ENCODE data around the gene CLN6. TPM values are rescaled to one million over a fixed set of nuclear protein-coding genes. Genes with fewer than 3 reads are reported as not detected.

The CLN6 gene
- total and polyA plus RNA-seq, 9 of the 15 experiments (the other 6 are each of a cell fraction or from before 2014, with no cell fraction given), result 0.71 to 53.3 (median 39.3) TPM

GRCh38 chr15:68218847-68219798, 10.4 kb downstream of the CLN6 start (continued):
- TF ChIP-seq EP300 (IDR thresholded peaks at IDR 0.05; ENCODE audit: low read length), result no peak
- no peak for TF ChIP-seq HMG20B (CRISPR knock-in tag; IDR thresholded peaks at IDR 0.05)
- no peak for TF ChIP-seq ERF (CRISPR knock-in tag; IDR thresholded peaks at IDR 0.05)
- TF ChIP-seq NRF1 (conservative IDR thresholded peaks at IDR 0.05 in 1 of 2, IDR thresholded peaks at IDR 0.05 in 1 of 2), result no peak
- TF ChIP-seq CCNT2 (IDR thresholded peaks at IDR 0.05; ENCODE audit: borderline replicate concordance, extremely low read depth, insufficient read length, low read depth, low read length), result no peak
- TF ChIP-seq E2F3 (CRISPR knock-in tag; IDR thresholded peaks at IDR 0.05), result no peak
- peak; percentile 39 for TF ChIP-seq FOS (IDR thresholded peaks at IDR 0.05; ENCODE audit: extremely low read depth, insufficient read length)
- no peak for TF ChIP-seq SMAD1 (IDR thresholded peaks at IDR 0.05; ENCODE audit: low read depth, low read length, partially characterized antibody)

- WGBS (ENCODE audit: insufficient coverage, low coverage, missing lambda C conversion rate), result 94% methylated on average over 8 of the region's 8 CpGs
- Histone ChIP-seq H2AFZ (ENCODE audit: low read depth, low read length) (no peak overlapping the region), H3K4me3 (no peak overlapping the region), H3K36me3 (ENCODE audit: control insufficient read depth, insufficient read depth, low read length) (peaks cover 75% of the 10 kb centered on the region), H3K27ac (ENCODE audit: extremely low read depth, low read depth, low read length) (no peak overlapping the region), H3K9me3 (replicated peaks; ENCODE audit: control insufficient read depth, insufficient read depth, low read depth, low read length) (no peaks in the 10 kb centered on the region), H3K4me2 (ENCODE audit: insufficient read depth, low read length) (no peak overlapping the region), H3K4me1 (replicated peaks in 1 of 2; ENCODE audit: control insufficient read depth in 2 of 2, insufficient read depth in 2 of 2, low read length in 2 of 2) (peaks cover 4 to 13% of the 10 kb centered on the region in 2 experiments; a peak in 4 of 5 replicates), H3K79me2 (ENCODE audit: control insufficient read depth, insufficient read depth, low read length) (peaks cover 68% of the 10 kb centered on the region), H3K9ac (ENCODE audit: insufficient read depth in 1 of 2, low read depth in 2 of 2, low read length in 2 of 2) (no peak overlapping the region), H3K9me1 (ENCODE audit: control insufficient read depth, insufficient read depth, low read length) (peaks cover 14% of the 10 kb centered on the region), H4K20me1 (replicated peaks; ENCODE audit: control insufficient read depth, insufficient read depth, low read length) (peaks cover 9% of the 10 kb centered on the region), H3K27me3 (ENCODE audit: control insufficient read depth in 2 of 2, insufficient read depth in 2 of 2, low read length in 2 of 2) (no peaks in the 10 kb centered on the region)
- in situ Hi-C loops (cut with MboI) (no loop called here), intact Hi-C loops (cut with micrococcal nuclease) (no loop called here)
- DNase-seq (ENCODE audit: extremely low read depth in 1 of 4, low spot score in 3 of 4) (no peak), FAIRE-seq (no peak), ATAC-seq (no peak)
- ChIA-PET CTCF (ENCODE audit: low intra/inter-chr PET ratio) (no interaction called here), POLR2A (interaction anchor here (0.6 to 3.5 kb wide), 5 partner anchors 9 to 500 kb away, joined by 3 to 18 read pairs (median 4); partner anchors contain the start of gene CLN6)
- BruUV-seq (replicated peaks), result no TSS peak
- TF ChIP-seq PHF21A (IDR thresholded peaks at IDR 0.05; ENCODE audit: borderline replicate concordance, low read depth) (no peak), CREB3 (tag; conservative IDR thresholded peaks at IDR 0.05; ENCODE audit: low read depth) (no peak), ILK (tag; IDR thresholded peaks at IDR 0.05; ENCODE audit: borderline replicate concordance, low read depth) (no peak), NR2C2 (CRISPR knock-in tag; IDR thresholded peaks at IDR 0.05) (no peak), NR2C2 (tag; IDR thresholded peaks at IDR 0.05) (no peak), NFYB (IDR thresholded peaks at IDR 0.05; ENCODE audit: extremely low read depth, insufficient read length) (no peak), ZSCAN32 (CRISPR knock-in tag; IDR thresholded peaks at IDR 0.05) (no peak), CHD1 (IDR thresholded peaks at IDR 0.05; ENCODE audit: low read length) (no peak), HEY1 (CRISPR knock-in tag; IDR thresholded peaks at IDR 0.05; ENCODE audit: borderline replicate concordance) (no peak), CBX8 (IDR thresholded peaks at IDR 0.05; ENCODE audit: borderline replicate concordance, extremely low read depth, low read depth, low read length, poor library complexity, severe bottlenecking) (no peak), HNRNPK (IDR thresholded peaks at IDR 0.05; ENCODE audit: low read depth, low read length, poor library complexity, severe bottlenecking) (no peak)
Observed at GRCh38 chr15:68218331-68218730, 11.2 kb downstream of the CLN6 start.
